Mesodermal cell (in vitro differentiated cells): ENCODE measurements around the gene ZNF668. TPM values are rescaled to one million over a fixed set of nuclear protein-coding genes. Genes with fewer than 3 reads are reported as not detected.
A peak's percentile ranks its signal among the peaks of the same experiment; 100 is the strongest.

Source experiments
- H3K27ac ChIP-seq: 2 replicates; pipeline ENCODE4 v1.7.0; 2013; ENCODE audit warnings: mild to moderate bottlenecking, low read depth, low read length, moderate library complexity; ENCODE audit not compliant: severe bottlenecking
- H3K36me3 ChIP-seq: 2 replicates; pipeline ENCODE4 v1.7.1; 2013; ENCODE audit warnings: mild to moderate bottlenecking, low read length, moderate library complexity; ENCODE audit not compliant: control insufficient read depth, insufficient read depth
- H3K4me1 ChIP-seq: one replicate; pipeline ENCODE4 v1.7.1; 2013; ENCODE audit warnings: mild to moderate bottlenecking, low read length; ENCODE audit not compliant: insufficient read depth, control insufficient read depth, poor library complexity, severe bottlenecking
- H3K4me3 ChIP-seq: 2 replicates; pipeline ENCODE4 v1.7.0; 2013; ENCODE audit warnings: low read length, control low read depth, mild to moderate bottlenecking; ENCODE audit not compliant: insufficient read depth, poor library complexity, severe bottlenecking; ENCODE audit errors: extremely low read depth
- H3K9me3 ChIP-seq: 2 replicates; pipeline ENCODE4 v1.7.1; 2013; ENCODE audit warnings: mild to moderate bottlenecking, low read length, moderate library complexity; ENCODE audit not compliant: control insufficient read depth
- WGBS, 2 experiments: methylation state at CpG; one replicate each; pipeline ENCODE4 v1.1.5; 2013; ENCODE audit warnings: missing lambda C conversion rate in 2 of 2; ENCODE audit not compliant: insufficient coverage in 2 of 2; 5-methylcytosine and 5-hydroxymethylcytosine counted together
- polyA plus RNA-seq, 2 experiments: library from polyadenylated mRNA; stranded (reverse); fragments of 50-300 nt; gene quantifications; one replicate each; pipeline ENCODE4 v1.2.3, GENCODE V29; 2013

Gene ZNF668
- polyA plus RNA-seq (2013, experiment 1 of 2): 8.4 TPM
- 5.4 TPM for polyA plus RNA-seq (2013, experiment 2 of 2)

DNA sequence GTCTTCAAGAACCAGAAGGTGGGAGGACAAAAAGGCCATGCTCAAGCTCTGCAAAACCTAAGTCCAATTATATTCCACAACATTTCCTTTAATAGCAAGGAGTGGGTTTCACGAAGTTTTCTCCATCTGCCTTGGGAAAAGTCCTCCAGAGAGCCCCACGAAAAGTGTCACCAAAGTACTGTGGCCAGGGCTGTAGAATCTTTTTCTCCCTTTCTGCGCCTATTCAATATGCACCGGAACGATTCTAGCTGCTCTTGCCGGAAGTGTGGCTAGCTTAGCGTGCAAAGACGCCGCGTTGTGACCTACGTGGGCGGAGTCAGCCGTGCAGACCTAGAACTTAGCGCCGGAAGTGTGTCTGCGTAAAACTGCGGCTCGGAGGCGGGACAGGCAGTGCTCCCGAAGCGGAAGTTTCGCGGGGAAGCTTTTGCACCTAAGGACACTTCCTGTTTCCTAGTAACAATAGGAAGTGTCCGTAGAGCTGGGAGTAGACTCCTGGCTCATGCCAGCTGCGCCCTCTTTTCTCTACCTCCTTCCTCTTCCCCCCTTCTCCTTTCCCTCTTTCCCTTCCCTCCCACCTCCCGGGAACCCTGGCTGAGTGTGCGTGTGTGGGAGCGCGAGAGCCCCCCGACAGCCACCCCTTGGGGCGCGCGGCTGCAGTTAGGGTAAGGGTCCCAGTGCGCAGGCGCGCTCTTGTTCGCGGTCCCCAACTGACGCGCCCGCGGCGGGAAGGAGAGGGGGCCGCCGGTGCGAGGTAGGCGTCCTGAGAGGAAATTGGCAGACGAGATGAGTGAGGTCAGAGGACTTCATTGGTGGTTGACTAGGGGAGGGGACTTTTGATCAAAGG lies at the start of gene ZNF668, which contains the start of gene ZNF646:
Gene ZNF668 (minus strand): TSS at position 271 of the 844 bp plus-strand sequence. CDS start 9,781 bp downstream, outside the sequence.
Gene ZNF646 (plus strand): TSS at position 453 of the 844 bp plus-strand sequence. CDS start 1,903 bp downstream, outside the sequence.
- no peaks in the 10 kb centered on the region for H3K9me3 ChIP-seq
- WGBS, 2 experiments: 0 to 1% methylated on average over 32 to 38 of the region's 48 CpGs
- no peaks in the 10 kb centered on the region for H3K4me1 ChIP-seq
- H3K4me3 ChIP-seq: peak within 1 kb of the TSS; percentile 59
- H3K36me3 ChIP-seq: peaks cover 35% of the 10 kb centered on the region
- peak within 1 kb of the TSS; percentile 93 for H3K27ac ChIP-seq

GRCh38 chr16:31120129-31120528 lies 46.1 kb upstream of the ZNF668 start:
- Histone ChIP-seq H3K9me3 (no peaks in the 10 kb centered on the region), H3K36me3 (peaks cover 49% of the 10 kb centered on the region), H3K4me3 (no peak overlapping the region), H3K27ac (no peak overlapping the region), H3K4me1 (no peaks in the 10 kb centered on the region)
- WGBS, 2 experiments: 95 to 99% methylated on average over 16 of the region's 16 CpGs

- 68 to 72% methylated on average over 8 of the region's 9 CpGs for WGBS, 2 experiments
- Histone ChIP-seq H3K4me3 (peak overlapping the region; percentile 64), H3K4me1 (no peaks in the 10 kb centered on the region), H3K36me3 (peaks cover 51% of the 10 kb centered on the region), H3K27ac (peak overlapping the region; percentile 87), H3K9me3 (no peaks in the 10 kb centered on the region)
Measured at GRCh38 chr16:31118223-31119155, 44.4 kb upstream of the ZNF668 start.

DNA sequence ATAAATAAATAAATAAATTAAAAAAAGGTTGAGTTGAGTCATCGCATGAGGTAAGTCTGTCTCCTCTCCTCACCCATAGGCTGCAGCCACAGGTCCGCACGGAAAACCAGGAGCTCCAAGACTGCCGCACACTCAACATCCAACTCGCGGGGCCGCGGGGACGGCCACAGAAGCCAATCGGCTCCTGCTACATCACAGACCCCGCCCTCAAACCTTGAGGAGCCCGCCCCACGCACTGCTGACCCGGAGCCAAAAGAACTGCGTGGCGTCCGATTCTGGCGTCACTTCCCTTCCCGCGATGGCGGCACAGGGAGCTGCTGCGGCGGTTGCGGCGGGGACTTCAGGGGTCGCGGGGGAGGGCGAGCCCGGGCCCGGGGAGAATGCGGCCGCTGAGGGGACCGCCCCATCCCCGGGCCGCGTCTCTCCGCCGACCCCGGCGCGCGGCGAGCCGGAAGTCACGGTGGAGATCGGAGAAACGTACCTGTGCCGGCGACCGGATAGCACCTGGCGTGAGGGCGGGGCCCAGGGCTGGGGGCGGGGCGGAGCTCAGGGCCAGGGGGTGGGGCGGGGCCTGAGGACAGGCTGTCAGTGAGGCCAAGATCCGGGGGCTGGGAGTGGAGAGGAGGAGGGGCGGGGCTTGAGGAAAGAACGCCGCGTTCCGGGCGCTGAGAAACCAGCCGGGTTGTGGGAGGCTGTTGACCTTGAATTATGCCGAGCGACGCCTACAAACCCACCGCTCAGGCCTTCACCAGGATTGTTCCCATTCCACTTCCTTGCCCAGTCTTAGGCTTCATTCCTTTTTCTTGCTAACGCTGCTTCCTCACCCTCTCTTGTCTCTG lies 43.6 kb upstream of the ZNF668 start, which contains the start of gene KAT8:
Gene KAT8 (plus strand): TSS at position 281 of the 839 bp plus-strand sequence. CDS start 18 bp downstream, at position 299.
- Histone ChIP-seq H3K9me3 (no peaks in the 10 kb centered on the region), H3K36me3 (peaks cover 48% of the 10 kb centered on the region), H3K4me3 (peak within 1 kb of the TSS; percentile 64), H3K4me1 (no peaks in the 10 kb centered on the region), H3K27ac (peak within 1 kb of the TSS; percentile 87)
- WGBS, 2 experiments: 0 to 1% methylated on average over 24 to 44 of the region's 68 CpGs

DNA sequence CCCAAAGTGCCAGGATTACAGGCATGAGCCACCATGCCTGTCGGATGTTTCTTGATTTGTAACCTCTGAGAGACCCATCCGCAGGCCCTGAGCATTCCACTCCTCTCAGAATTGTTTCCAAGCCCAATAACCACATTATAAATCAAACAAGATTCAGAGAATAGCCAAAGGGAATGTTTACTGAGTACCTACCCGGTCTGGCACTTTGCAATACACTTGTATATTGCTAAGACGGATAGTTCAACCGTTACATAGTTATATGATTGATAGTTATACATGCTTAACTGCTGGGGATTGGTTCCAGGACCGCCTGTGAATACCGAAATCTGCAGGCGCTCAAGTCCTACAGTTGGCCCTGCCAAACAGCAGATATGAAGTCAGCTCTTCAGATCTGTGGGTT lies 40.4 kb upstream of the ZNF668 start:
- H3K9me3 ChIP-seq: no peaks in the 10 kb centered on the region
- no peak overlapping the region for H3K27ac ChIP-seq
- no peaks in the 10 kb centered on the region for H3K4me1 ChIP-seq
- peaks cover 48% of the 10 kb centered on the region for H3K36me3 ChIP-seq
- 98% methylated on average over 5 to 7 of the region's 8 CpGs for WGBS, 2 experiments
- H3K4me3 ChIP-seq: no peak overlapping the region

GRCh38 chr16:31113121-31114120 lies 39.4 kb upstream of the ZNF668 start:
- Histone ChIP-seq H3K27ac (no peak overlapping the region), H3K4me3 (no peak overlapping the region), H3K9me3 (no peaks in the 10 kb centered on the region), H3K36me3 (peaks cover 41% of the 10 kb centered on the region), H3K4me1 (peaks cover 4% of the 10 kb centered on the region)
- WGBS, 2 experiments: 92 to 100% methylated on average over 3 to 4 of the region's 5 CpGs

DNA sequence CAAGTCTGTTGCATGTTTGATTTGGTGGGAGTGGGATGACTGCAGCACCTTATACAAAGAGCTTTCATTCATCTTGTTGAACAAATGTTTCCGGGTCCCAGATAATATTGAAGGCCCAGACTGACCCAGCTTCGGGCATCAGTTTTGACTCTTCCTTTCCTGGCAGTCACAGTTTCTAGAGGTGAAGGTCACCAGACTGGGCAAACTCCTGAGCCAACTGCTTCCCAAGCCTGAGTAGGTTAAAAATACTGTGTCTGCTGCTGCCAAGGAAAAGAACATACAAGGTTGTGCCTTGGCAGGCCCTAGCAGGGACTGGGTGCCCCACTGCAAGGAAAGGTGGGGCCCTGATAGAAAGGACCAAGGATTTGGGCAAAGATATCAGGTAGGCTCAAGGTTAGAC lies 38.7 kb upstream of the ZNF668 start:
- H3K9me3 ChIP-seq: no peaks in the 10 kb centered on the region
- peaks cover 41% of the 10 kb centered on the region for H3K36me3 ChIP-seq
- no peak overlapping the region for H3K27ac ChIP-seq
- 100% methylated on average over 2 of the region's 2 CpGs for WGBS, 2 experiments
- H3K4me3 ChIP-seq: no peak overlapping the region
- peaks cover 4% of the 10 kb centered on the region for H3K4me1 ChIP-seq

DNA sequence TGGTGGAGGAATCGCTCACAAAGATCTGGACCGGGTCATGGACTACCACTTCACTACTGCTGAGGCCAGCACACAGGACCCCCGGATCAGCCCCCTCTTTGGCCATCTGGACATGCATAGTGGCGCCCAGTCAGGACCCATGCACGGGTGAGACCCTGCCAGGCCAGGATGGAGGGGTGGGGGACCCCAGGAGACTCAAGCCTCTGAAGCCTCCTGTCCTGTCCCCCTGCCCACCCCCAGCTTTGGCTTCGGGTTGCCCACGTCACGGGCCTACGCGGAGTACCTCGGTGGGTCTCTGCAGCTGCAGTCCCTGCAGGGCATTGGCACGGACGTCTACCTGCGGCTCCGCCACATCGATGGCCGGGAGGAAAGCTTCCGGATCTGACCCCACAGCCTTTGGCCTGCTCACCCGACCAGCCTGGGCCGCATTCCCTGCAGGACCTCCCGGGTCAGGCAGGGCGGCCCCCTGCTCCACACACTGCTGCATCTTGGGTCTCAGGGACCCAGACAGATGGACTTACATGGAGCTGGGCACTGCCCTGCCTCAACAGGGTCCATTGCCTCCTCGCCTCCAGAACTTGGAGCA lies 37.9 kb upstream of the ZNF668 start:
- no peak overlapping the region for H3K4me3 ChIP-seq
- WGBS, 2 experiments: 95 to 98% methylated on average over 19 to 23 of the region's 23 CpGs
- peaks cover 41% of the 10 kb centered on the region for H3K36me3 ChIP-seq
- H3K4me1 ChIP-seq: peaks cover 4% of the 10 kb centered on the region
- H3K27ac ChIP-seq: no peak overlapping the region
- no peaks in the 10 kb centered on the region for H3K9me3 ChIP-seq
